Keratinocyte (primary cell): ENCODE data around the gene HGFAC. TPM values are rescaled to one million over a fixed set of nuclear protein-coding genes. Genes with fewer than 3 reads are reported as not detected.

Experiments used
- DNase-seq: peaks from one replicate; pipeline ENCODE4 v3.0.0-alpha.2; 2011; ENCODE audit warnings: low read depth, missing footprints, low spot score
- FAIRE-seq: peaks from 2 replicates; lab custom pipeline; 2011; peaks lifted over from hg19 to GRCh38; lab: Jason Lieb, UNC
- H2AFZ ChIP-seq: 2 replicates; pipeline ENCODE4 v1.6.0; 2012; ENCODE audit warnings: low read length, control low read depth, inconsistent platforms; ENCODE audit not compliant: control insufficient read depth
- H3K27ac ChIP-seq: 2 replicates; pipeline ENCODE4 v1.5.1; 2011; ENCODE audit warnings: low read length; ENCODE audit not compliant: control insufficient read depth, insufficient read depth
- H3K27me3 ChIP-seq: 3 replicates; pipeline ENCODE4 v1.6.0; 2011; ENCODE audit warnings: low read length; ENCODE audit not compliant: control insufficient read depth, insufficient read depth; ENCODE audit errors: extremely low read depth
- H3K36me3 ChIP-seq, 2 experiments: 2 replicates in 1 of 2; 3 replicates in 1 of 2; pipeline ENCODE4 v1.5.1; 2011; ENCODE audit warnings: low read length in 2 of 2, mild to moderate bottlenecking in 1 of 2; ENCODE audit not compliant: control insufficient read depth in 2 of 2, insufficient read depth in 2 of 2; ENCODE audit errors: extremely low read depth in 1 of 2
- H3K4me1 ChIP-seq: 3 replicates; pipeline ENCODE4 v1.5.1; 2011; ENCODE audit warnings: low read length; ENCODE audit not compliant: control insufficient read depth, insufficient read depth; ENCODE audit errors: extremely low read depth
- H3K4me2 ChIP-seq: 3 replicates; pipeline ENCODE4 v1.6.0; 2011; ENCODE audit warnings: low read depth, low read length; ENCODE audit not compliant: control insufficient read depth, insufficient read depth; ENCODE audit errors: extremely low read depth
- H3K4me3 ChIP-seq, 3 experiments: fragments of 200-600 bp in 1 of 3; sonication (generic) in 1 of 3; 2 replicates in 2 of 3; 3 replicates in 1 of 3; pipeline ENCODE4 v1.5.1; 2011 to 2016; ENCODE audit warnings: low read length in 3 of 3, mild to moderate bottlenecking in 3 of 3, control low read depth in 2 of 3, inconsistent platforms in 1 of 3, low read depth in 1 of 3, mixed read lengths in 1 of 3, mixed run types in 1 of 3, moderate library complexity in 1 of 3; ENCODE audit not compliant: control insufficient read depth in 2 of 3, insufficient read depth in 2 of 3; ENCODE audit errors: extremely low read depth in 1 of 3
- H3K79me2 ChIP-seq: 2 replicates; pipeline ENCODE4 v1.6.0; 2012; ENCODE audit warnings: low read length; ENCODE audit not compliant: control insufficient read depth, insufficient read depth
- H3K9ac ChIP-seq: 3 replicates; pipeline ENCODE4 v1.6.0; 2011; ENCODE audit warnings: low read length; ENCODE audit not compliant: control insufficient read depth, insufficient read depth; ENCODE audit errors: extremely low read depth
- H3K9me1 ChIP-seq: 3 replicates; pipeline ENCODE4 v1.6.0; 2011; ENCODE audit warnings: low read length; ENCODE audit not compliant: control insufficient read depth, insufficient read depth; ENCODE audit errors: extremely low read depth
- H3K9me3 ChIP-seq: 2 replicates; pipeline ENCODE4 v1.5.1; 2012; ENCODE audit warnings: low read depth, low read length; ENCODE audit not compliant: control insufficient read depth
- H4K20me1 ChIP-seq: 3 replicates; pipeline ENCODE4 v1.6.0; 2011; ENCODE audit warnings: low read length; ENCODE audit not compliant: control insufficient read depth, insufficient read depth; ENCODE audit errors: extremely low read depth
- EZH2 ChIP-seq: IDR thresholded peaks from one replicate; pipeline ENCODE4 v1.6.1; 2012; ENCODE audit warnings: inconsistent platforms, mild to moderate bottlenecking, low read length, moderate library complexity
- dilution Hi-C: fragments of 300-500 bp; cut with MboI; formaldehyde crosslinking; loops from one replicate; pipeline ENCODE4 v1.7.0; 2020; ENCODE audit warnings: low sequenced_read_pairs; ENCODE audit not compliant: extremely low pct_ligation_motif_present
- polyA minus RNA-seq, 3 experiments: library from RNA; depleted of rRNA, polyadenylated mRNA; stranded (reverse); fragments of >200 nt; gene quantifications; 1 replicate in 1 of 3; 2 replicates in 1 of 3; 3 replicates in 1 of 3; pipeline ENCODE4 v1.2.3, GENCODE V29; 2011
- polyA plus RNA-seq, 5 experiments: library from polyadenylated mRNA; depleted of rRNA in 3 of 5; stranded (reverse) in 3 of 5; stranded (forward) in 1 of 5; unstranded in 1 of 5; fragments of >200 nt; gene quantifications; 1 replicate in 1 of 5; 2 replicates in 3 of 5; 3 replicates in 1 of 5; pipeline versions ENCODE4 v1.2.1 to v1.2.3, GENCODE V29; 2011 to 2012; ENCODE audit warnings: missing spikeins in 2 of 5, low read depth in 1 of 5, low replicate concordance in 1 of 5
- TF ChIP-seq, protein P1 (sequence below), 3 experiments: IDR thresholded peaks in 1 of 3; conservative IDR thresholded peaks in 1 of 3; optimal IDR thresholded peaks in 1 of 3; 2 replicates in 2 of 3; 3 replicates in 1 of 3; pipeline versions ENCODE3 to v1.5.1; 2011; ENCODE audit warnings: low read length in 3 of 3, mild to moderate bottlenecking in 3 of 3, moderate library complexity in 2 of 3, control low read depth in 1 of 3, inconsistent platforms in 1 of 3; ENCODE audit not compliant: insufficient read depth in 2 of 3; ENCODE audit errors: extremely low read depth in 1 of 3

Gene HGFAC
- polyA plus RNA-seq: not detected in 3 replicates
- polyA plus RNA-seq (2011; ENCODE audit: low read depth): not detected
- not detected in 2 replicates for polyA plus RNA-seq (2011; cell fraction: cytosol; rRNA removed)
- polyA plus RNA-seq (2011; cell fraction: nucleus; rRNA removed): not detected in 2 replicates
- not detected in 2 replicates for polyA plus RNA-seq (2012; ENCODE audit: low replicate concordance)
- polyA minus RNA-seq: not detected in 3 replicates
- not detected for polyA minus RNA-seq (2011; cell fraction: cytosol; rRNA and poly(A)+ RNA removed)
- polyA minus RNA-seq (2011; cell fraction: nucleus; rRNA and poly(A)+ RNA removed): not detected in 2 replicates

DNA sequence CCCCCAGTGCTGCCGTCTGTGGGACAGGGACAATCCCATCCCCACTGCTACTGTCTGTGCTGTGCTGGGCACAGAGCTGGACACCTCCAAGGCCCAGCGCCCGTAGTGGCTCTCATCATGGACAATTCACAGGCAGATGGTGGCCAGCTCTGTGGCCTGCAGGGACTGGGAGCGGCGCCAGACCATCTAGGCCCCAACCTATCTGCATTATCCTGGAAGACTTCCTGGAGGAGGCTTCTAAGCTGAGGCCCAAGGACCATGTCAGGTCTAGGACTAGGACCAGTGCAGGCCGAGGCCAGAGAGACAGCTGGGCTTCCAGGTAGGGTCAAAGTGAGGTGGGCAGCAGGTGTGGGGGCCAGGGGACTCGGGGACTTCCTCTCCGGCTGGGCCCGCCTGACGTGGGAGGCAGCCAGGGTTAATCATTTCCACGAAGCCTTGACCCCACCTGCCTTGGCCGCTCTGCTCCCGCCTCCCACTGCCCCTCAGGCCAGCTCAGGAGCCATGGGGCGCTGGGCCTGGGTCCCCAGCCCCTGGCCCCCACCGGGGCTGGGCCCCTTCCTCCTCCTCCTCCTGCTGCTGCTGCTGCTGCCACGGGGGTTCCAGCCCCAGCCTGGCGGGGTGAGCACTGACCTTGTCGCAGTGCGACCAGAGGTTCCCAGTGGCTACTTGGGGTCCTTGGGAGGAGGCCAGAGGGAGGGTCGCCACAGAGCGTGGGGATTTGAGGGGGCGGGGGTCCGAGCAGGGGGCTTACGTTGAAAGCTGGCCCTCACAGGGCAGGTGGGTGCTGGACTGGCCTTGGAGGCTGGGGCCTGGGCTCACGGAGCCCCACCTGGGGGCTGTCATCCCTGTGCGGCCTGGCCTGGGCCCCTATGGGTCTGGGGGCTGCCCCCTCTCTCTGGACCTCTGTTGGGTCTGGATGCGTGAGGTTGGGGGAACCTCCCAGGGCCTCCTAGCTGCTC is at the start of gene HGFAC:
Gene HGFAC (plus strand): TSS at position 468 of the 959 bp plus-strand sequence. CDS start 34 bp downstream, at position 502.
- no peak for TF ChIP-seq EZH2
- TF ChIP-seq, protein P1, sequence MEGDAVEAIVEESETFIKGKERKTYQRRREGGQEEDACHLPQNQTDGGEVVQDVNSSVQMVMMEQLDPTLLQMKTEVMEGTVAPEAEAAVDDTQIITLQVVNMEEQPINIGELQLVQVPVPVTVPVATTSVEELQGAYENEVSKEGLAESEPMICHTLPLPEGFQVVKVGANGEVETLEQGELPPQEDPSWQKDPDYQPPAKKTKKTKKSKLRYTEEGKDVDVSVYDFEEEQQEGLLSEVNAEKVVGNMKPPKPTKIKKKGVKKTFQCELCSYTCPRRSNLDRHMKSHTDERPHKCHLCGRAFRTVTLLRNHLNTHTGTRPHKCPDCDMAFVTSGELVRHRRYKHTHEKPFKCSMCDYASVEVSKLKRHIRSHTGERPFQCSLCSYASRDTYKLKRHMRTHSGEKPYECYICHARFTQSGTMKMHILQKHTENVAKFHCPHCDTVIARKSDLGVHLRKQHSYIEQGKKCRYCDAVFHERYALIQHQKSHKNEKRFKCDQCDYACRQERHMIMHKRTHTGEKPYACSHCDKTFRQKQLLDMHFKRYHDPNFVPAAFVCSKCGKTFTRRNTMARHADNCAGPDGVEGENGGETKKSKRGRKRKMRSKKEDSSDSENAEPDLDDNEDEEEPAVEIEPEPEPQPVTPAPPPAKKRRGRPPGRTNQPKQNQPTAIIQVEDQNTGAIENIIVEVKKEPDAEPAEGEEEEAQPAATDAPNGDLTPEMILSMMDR (optimal IDR thresholded peaks at IDR 0.05 in 1 of 3, IDR thresholded peaks at IDR 0.05 in 1 of 3, conservative IDR thresholded peaks at IDR 0.05 in 1 of 3; ENCODE audit: extremely low read depth in 1 of 3, insufficient read depth in 2 of 3, low read length in 3 of 3): no peak
- DNase-seq: no peak
- no peaks in the 10 kb centered on the region for H3K79me2 ChIP-seq
- H3K36me3 ChIP-seq: no peaks in the 10 kb centered on the region
- no peaks in the 10 kb centered on the region for H3K27me3 ChIP-seq
- FAIRE-seq: no peak
- dilution Hi-C loops: no loop called here
- H3K9me1 ChIP-seq: no peaks in the 10 kb centered on the region
- no peak within 1 kb of the TSS for H3K4me3 ChIP-seq
- no peaks in the 10 kb centered on the region for H3K9me3 ChIP-seq
- no peak within 1 kb of the TSS for H3K9ac ChIP-seq
- no peaks in the 10 kb centered on the region for H4K20me1 ChIP-seq
- H3K4me1 ChIP-seq: peaks cover 24% of the 10 kb centered on the region
- no peak within 1 kb of the TSS for H3K4me2 ChIP-seq
- H2AFZ ChIP-seq: no peak within 1 kb of the TSS
- H3K27ac ChIP-seq: no peak within 1 kb of the TSS

DNA sequence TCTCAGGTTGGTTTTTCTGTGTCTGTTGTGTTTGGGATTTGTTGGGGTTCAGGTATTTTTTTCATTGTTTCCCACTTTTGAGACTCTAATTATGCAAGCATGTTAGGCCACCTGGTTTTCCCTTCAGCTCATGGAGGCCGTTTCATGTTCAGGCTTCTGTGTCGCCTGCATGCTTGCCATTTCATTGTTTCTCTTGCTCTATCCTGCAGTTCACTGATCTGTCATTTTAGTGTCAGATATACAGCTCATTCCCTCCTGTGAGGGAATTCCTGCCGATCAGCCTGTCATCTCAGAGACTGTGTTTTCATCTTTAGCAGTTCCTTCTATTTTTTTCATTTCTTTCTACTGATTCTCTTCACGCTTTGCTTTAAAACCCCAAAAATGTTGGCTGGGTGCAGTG is 49.4 kb upstream of the HGFAC start:
- Histone ChIP-seq H3K27me3 (no peaks in the 10 kb centered on the region), H3K4me3 (no peak overlapping the region), H3K4me1 (peaks cover 25% of the 10 kb centered on the region), H3K27ac (no peak overlapping the region), H3K36me3 (peaks cover 11 to 12% of the 10 kb centered on the region in 2 experiments), H4K20me1 (no peaks in the 10 kb centered on the region), H3K9me1 (peaks cover 2% of the 10 kb centered on the region), H3K9me3 (no peaks in the 10 kb centered on the region), H3K4me2 (no peak overlapping the region), H2AFZ (no peak overlapping the region), H3K79me2 (peaks cover 80% of the 10 kb centered on the region), H3K9ac (no peak overlapping the region)
- FAIRE-seq (no peak), DNase-seq (no peak)
- TF ChIP-seq EZH2: no peak
- TF ChIP-seq, protein P1 (optimal IDR thresholded peaks at IDR 0.05 in 1 of 3, IDR thresholded peaks at IDR 0.05 in 1 of 3, conservative IDR thresholded peaks at IDR 0.05 in 1 of 3; ENCODE audit: extremely low read depth in 1 of 3, insufficient read depth in 2 of 3, low read length in 3 of 3): no peak
- dilution Hi-C loops: no loop called here
